ENCODE results near the gene DNAH14.

The DNAH14 gene

DNA sequence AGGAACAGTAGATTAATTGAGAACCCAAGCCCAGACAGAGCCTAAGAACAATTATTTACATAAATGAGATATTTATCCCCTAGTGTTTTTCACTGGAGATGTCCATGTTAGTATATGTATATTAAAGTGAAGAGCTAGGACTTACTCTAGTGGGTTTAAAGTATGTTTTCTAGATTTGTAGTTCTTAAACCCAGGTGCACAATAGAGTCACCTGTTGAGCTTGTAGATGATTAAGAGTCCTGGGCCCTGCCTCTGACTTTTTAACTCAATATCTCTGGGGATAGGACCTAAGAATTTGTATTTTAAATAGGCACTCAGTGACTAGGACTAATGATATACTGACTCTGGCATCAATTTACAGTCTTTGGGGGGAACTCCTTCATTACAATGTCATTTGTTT is 112.8 kb downstream of the DNAH14 start:
- Histone ChIP-seq H3K4me2 (ENCODE audit: low read length) (no peak overlapping the region), H3K4me3 (ENCODE audit: low read depth, low read length) (no peak overlapping the region), H3K79me2 (no peaks in the 10 kb centered on the region), H3K27me3 (ENCODE audit: control insufficient read depth, insufficient read depth, low read length) (no peaks in the 10 kb centered on the region), H3K27ac (no peak overlapping the region), H3K36me3 (ENCODE audit: control insufficient read depth, insufficient read depth, low read length) (no peaks in the 10 kb centered on the region), H3K9ac (no peak overlapping the region), H3K4me1 (no peaks in the 10 kb centered on the region), H2AFZ (no peak overlapping the region), H3K9me3 (ENCODE audit: control insufficient read depth, low read length) (no peaks in the 10 kb centered on the region)
- TF ChIP-seq, protein P1, sequence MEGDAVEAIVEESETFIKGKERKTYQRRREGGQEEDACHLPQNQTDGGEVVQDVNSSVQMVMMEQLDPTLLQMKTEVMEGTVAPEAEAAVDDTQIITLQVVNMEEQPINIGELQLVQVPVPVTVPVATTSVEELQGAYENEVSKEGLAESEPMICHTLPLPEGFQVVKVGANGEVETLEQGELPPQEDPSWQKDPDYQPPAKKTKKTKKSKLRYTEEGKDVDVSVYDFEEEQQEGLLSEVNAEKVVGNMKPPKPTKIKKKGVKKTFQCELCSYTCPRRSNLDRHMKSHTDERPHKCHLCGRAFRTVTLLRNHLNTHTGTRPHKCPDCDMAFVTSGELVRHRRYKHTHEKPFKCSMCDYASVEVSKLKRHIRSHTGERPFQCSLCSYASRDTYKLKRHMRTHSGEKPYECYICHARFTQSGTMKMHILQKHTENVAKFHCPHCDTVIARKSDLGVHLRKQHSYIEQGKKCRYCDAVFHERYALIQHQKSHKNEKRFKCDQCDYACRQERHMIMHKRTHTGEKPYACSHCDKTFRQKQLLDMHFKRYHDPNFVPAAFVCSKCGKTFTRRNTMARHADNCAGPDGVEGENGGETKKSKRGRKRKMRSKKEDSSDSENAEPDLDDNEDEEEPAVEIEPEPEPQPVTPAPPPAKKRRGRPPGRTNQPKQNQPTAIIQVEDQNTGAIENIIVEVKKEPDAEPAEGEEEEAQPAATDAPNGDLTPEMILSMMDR (IDR thresholded peaks at IDR 0.05) = no peak

DNA sequence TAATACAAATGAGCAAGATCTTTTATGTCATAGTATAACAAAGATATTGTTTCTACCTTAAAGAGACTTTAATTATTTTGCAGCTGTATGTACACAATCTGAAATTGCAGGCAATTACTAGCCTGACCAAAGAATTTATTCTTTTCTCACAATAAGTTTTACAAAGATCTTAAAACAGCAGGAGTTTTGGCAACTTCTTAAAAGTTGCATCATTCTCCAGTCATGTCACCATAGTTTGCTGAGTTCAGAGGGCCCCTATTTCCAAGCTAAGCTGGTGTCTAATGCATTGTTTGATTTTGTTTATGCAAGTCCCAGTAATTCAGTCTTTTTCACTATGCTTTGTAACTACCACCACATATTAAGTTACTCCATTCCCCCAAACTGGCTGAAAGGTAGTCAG is 114.8 kb downstream of the DNAH14 start:
- H3K36me3 ChIP-seq (ENCODE audit: control insufficient read depth, insufficient read depth, low read length) = no peaks in the 10 kb centered on the region
- no peaks in the 10 kb centered on the region for H3K4me1 ChIP-seq
- no peak overlapping the region for H2AFZ ChIP-seq
- no peaks in the 10 kb centered on the region for H3K27me3 ChIP-seq (ENCODE audit: control insufficient read depth, insufficient read depth, low read length)
- TF ChIP-seq, protein P1 (IDR thresholded peaks at IDR 0.05) = no peak
- H3K79me2 ChIP-seq = no peaks in the 10 kb centered on the region
- H3K4me3 ChIP-seq (ENCODE audit: low read depth, low read length) = no peak overlapping the region
- no peaks in the 10 kb centered on the region for H3K9me3 ChIP-seq (ENCODE audit: control insufficient read depth, low read length)
- no peak overlapping the region for H3K27ac ChIP-seq
- H3K4me2 ChIP-seq (ENCODE audit: low read length) = no peak overlapping the region
- H3K9ac ChIP-seq = no peak overlapping the region

- Histone ChIP-seq H3K4me2 (ENCODE audit: low read length) (no peak overlapping the region), H3K27me3 (ENCODE audit: control insufficient read depth, insufficient read depth, low read length) (no peaks in the 10 kb centered on the region), H3K9me3 (ENCODE audit: control insufficient read depth, low read length) (no peaks in the 10 kb centered on the region), H3K27ac (no peak overlapping the region), H3K4me1 (no peaks in the 10 kb centered on the region), H3K36me3 (ENCODE audit: control insufficient read depth, insufficient read depth, low read length) (no peaks in the 10 kb centered on the region), H3K79me2 (no peaks in the 10 kb centered on the region), H2AFZ (no peak overlapping the region), H3K4me3 (ENCODE audit: low read depth, low read length) (no peak overlapping the region), H3K9ac (no peak overlapping the region)
- TF ChIP-seq, protein P1 (IDR thresholded peaks at IDR 0.05) = no peak
These were observed 120.1 kb downstream of the DNAH14 start for GRCh38 chr1:225049594-225049993.

- TF ChIP-seq, protein P1 (IDR thresholded peaks at IDR 0.05) = no peak
- Histone ChIP-seq H3K9ac (no peak overlapping the region), H3K36me3 (ENCODE audit: control insufficient read depth, insufficient read depth, low read length) (no peaks in the 10 kb centered on the region), H3K4me2 (ENCODE audit: low read length) (no peak overlapping the region), H3K4me1 (no peaks in the 10 kb centered on the region), H3K27ac (no peak overlapping the region), H3K27me3 (ENCODE audit: control insufficient read depth, insufficient read depth, low read length) (no peaks in the 10 kb centered on the region), H3K4me3 (ENCODE audit: low read depth, low read length) (no peak overlapping the region), H3K9me3 (ENCODE audit: control insufficient read depth, low read length) (no peaks in the 10 kb centered on the region), H3K79me2 (no peaks in the 10 kb centered on the region), H2AFZ (no peak overlapping the region)
These were observed 134.2 kb downstream of the DNAH14 start for GRCh38 chr1:225063722-225064121.

GRCh38 chr1:225070972-225071371 is 141.5 kb downstream of the DNAH14 start:
- H3K27me3 ChIP-seq (ENCODE audit: control insufficient read depth, insufficient read depth, low read length) = no peaks in the 10 kb centered on the region
- H3K79me2 ChIP-seq = no peaks in the 10 kb centered on the region
- H3K9me3 ChIP-seq (ENCODE audit: control insufficient read depth, low read length) = no peaks in the 10 kb centered on the region
- no peak overlapping the region for H3K9ac ChIP-seq
- H3K27ac ChIP-seq = no peak overlapping the region
- no peaks in the 10 kb centered on the region for H3K36me3 ChIP-seq (ENCODE audit: control insufficient read depth, insufficient read depth, low read length)
- H3K4me3 ChIP-seq (ENCODE audit: low read depth, low read length) = no peak overlapping the region
- no peaks in the 10 kb centered on the region for H3K4me1 ChIP-seq
- TF ChIP-seq, protein P1 (IDR thresholded peaks at IDR 0.05) = no peak
- no peak overlapping the region for H2AFZ ChIP-seq
- H3K4me2 ChIP-seq (ENCODE audit: low read length) = no peak overlapping the region
